GM12878 (cell line): ENCODE data around the gene MCC. TPM values are rescaled to one million over a fixed set of nuclear protein-coding genes. Genes with fewer than 3 reads are reported as not detected.

Experiments
- ATAC-seq: fragments of 200-7000 bp; cut with Tn5 transposase; 3 replicates; pipeline ENCODE4 v1.9.1; 2020; ENCODE audit warnings: mild to moderate bottlenecking, moderate library complexity
- BruUV-seq: library from RNA; stranded (reverse); fragments of 400-500 nt; replicated peaks from 2 replicates; lab custom pipeline; 2021; lab: Mats Ljungman, UMichigan
- CTCF ChIA-PET: fragments of 300-600 bp; sonication (Branson Sonifier 250); formaldehyde crosslinking; extraction: SDS; loops from one replicate; lab custom pipeline; 2021; ENCODE audit warnings: inconsistent platforms; lab: Yijun Ruan, JAX
- POLR2A ChIA-PET: fragments of 350-600 bp; formaldehyde crosslinking; extraction: SDS; loops from one replicate; lab custom pipeline; 2021; ENCODE audit warnings: inconsistent platforms; lab: Charles Lee
- RAD21 ChIA-PET: fragments of 300-600 bp; sonication (Branson Sonifier 250); formaldehyde crosslinking; loops from one replicate; lab custom pipeline; 2023; ENCODE audit warnings: antibody characterized with exemption; ENCODE audit not compliant: unreplicated experiment; lab: Charles Lee
- SMC1A ChIA-PET: fragments of 300-600 bp; sonication (Branson Sonifier 250); formaldehyde crosslinking; loops from one replicate; lab custom pipeline; 2023; ENCODE audit not compliant: unreplicated experiment, uncharacterized antibody; lab: Charles Lee
- DNase-seq: peaks from one replicate; pipeline ENCODE4 v3.0.0-alpha.2; 2011; ENCODE audit warnings: low read depth, low spot score
- FAIRE-seq: peaks from 3 replicates; lab custom pipeline; 2011; peaks lifted over from hg19 to GRCh38; lab: Jason Lieb, UNC
- H2AFZ ChIP-seq: 2 replicates; pipeline ENCODE4 v1.6.0; 2011; ENCODE audit warnings: low read depth, low read length, control low read depth; ENCODE audit not compliant: control insufficient read depth
- H3K27ac ChIP-seq: 2 replicates; pipeline ENCODE4 v1.5.1; 2011; ENCODE audit warnings: control low read depth; ENCODE audit not compliant: control insufficient read depth, insufficient read depth
- H3K27me3 ChIP-seq, 2 experiments: replicated peaks in 1 of 2; 2 replicates each; pipeline versions ENCODE4 v1.6.0 to v1.6.1; 2011; ENCODE audit warnings: low read length in 1 of 2; ENCODE audit not compliant: control insufficient read depth in 2 of 2, insufficient read depth in 2 of 2
- H3K36me3 ChIP-seq, 2 experiments: 2 replicates each; pipeline ENCODE4 v1.5.1; 2011; ENCODE audit warnings: low read length in 1 of 2; ENCODE audit not compliant: control insufficient read depth in 2 of 2, insufficient read depth in 2 of 2
- H3K4me1 ChIP-seq: 2 replicates; pipeline ENCODE4 v1.6.1; 2011; ENCODE audit warnings: mild to moderate bottlenecking, low read length, moderate library complexity, mixed read lengths; ENCODE audit not compliant: control insufficient read depth, insufficient read depth
- H3K4me2 ChIP-seq: 2 replicates; pipeline ENCODE4 v1.6.0; 2011; ENCODE audit warnings: control low read depth; ENCODE audit not compliant: control insufficient read depth, insufficient read depth
- H3K4me3 ChIP-seq: fragments of 200-600 bp; sonication (generic); 2 replicates; pipeline ENCODE4 v1.5.1; 2016
- H3K79me2 ChIP-seq: 2 replicates; pipeline ENCODE4 v1.6.0; 2011; ENCODE audit warnings: low read length; ENCODE audit not compliant: control insufficient read depth, insufficient read depth
- H3K9ac ChIP-seq: 2 replicates; pipeline ENCODE4 v1.8.0; 2011; ENCODE audit warnings: low read length, control low read depth, mixed read lengths; ENCODE audit not compliant: control insufficient read depth, insufficient read depth
- H3K9me3 ChIP-seq: replicated peaks from 3 replicates; pipeline ENCODE4 v1.5.1; 2011; ENCODE audit warnings: mild to moderate bottlenecking, low read length; ENCODE audit not compliant: control insufficient read depth, insufficient read depth
- H4K20me1 ChIP-seq: 2 replicates; pipeline ENCODE4 v1.6.0; 2011; ENCODE audit not compliant: control insufficient read depth, insufficient read depth
- BCL3 ChIP-seq: IDR thresholded peaks from 2 replicates; pipeline ENCODE4 v1.6.1; 2011; ENCODE audit warnings: borderline replicate concordance, low read depth, mild to moderate bottlenecking, moderate library complexity, low read length; ENCODE audit not compliant: insufficient read depth, poor library complexity, severe bottlenecking
- FOXK2 ChIP-seq: fragments of 450-650 bp; IDR thresholded peaks from 2 replicates; pipeline ENCODE4 v1.6.1; 2017; ENCODE audit warnings: mild to moderate bottlenecking, moderate library complexity
- MTA3 ChIP-seq: IDR thresholded peaks from 2 replicates; pipeline ENCODE4 v1.6.1; 2012; ENCODE audit warnings: low read length, inconsistent platforms, borderline replicate concordance
- NR2F1 ChIP-seq: fragments of 450-650 bp; conservative IDR thresholded peaks from 2 replicates; pipeline ENCODE4 v1.6.1; 2017; ENCODE audit warnings: mild to moderate bottlenecking
- NRF1 ChIP-seq: conservative IDR thresholded peaks from 2 replicates; pipeline ENCODE4 v1.6.1; 2011; ENCODE audit warnings: mild to moderate bottlenecking, low read depth, low read length, improper control_type of control experiment
- SMAD1 ChIP-seq: fragments of 450-650 bp; IDR thresholded peaks from 2 replicates; pipeline ENCODE4 v1.6.1; 2018; ENCODE audit warnings: mild to moderate bottlenecking, low read depth; ENCODE audit not compliant: partially characterized antibody
- WGBS: methylation state at CpG from one replicate; pipeline ENCODE4 v1.1.6; 2016; ENCODE audit warnings: low lambda C conversion rate; ENCODE audit not compliant: insufficient replicate concordance, insufficient coverage; ENCODE audit errors: missing lambda C conversion rate; 5-methylcytosine and 5-hydroxymethylcytosine counted together
- in situ Hi-C: fragments of 300-500 bp; cut with MboI; formaldehyde crosslinking; loops from 9 replicates; pipeline ENCODE4 v1.14.3; 2018; ENCODE audit warnings: mixed read lengths
- intact Hi-C: fragments of 100-400 bp; cut with micrococcal nuclease; formaldehyde crosslinking; loops from one replicate; pipeline ENCODE4 v1.14.2; 2022; ENCODE audit not compliant: unreplicated experiment
- polyA plus RNA-seq, 11 experiments: library from polyadenylated mRNA; depleted of rRNA in 4 of 11; unstranded in 6 of 11; stranded (reverse) in 5 of 11; fragments of >200 nt; fragmentation: Nextera tagmentation in 4 of 11; fragmentation: Illumina TruSeq in 1 of 11; extraction: Ambion mirVana in 4 of 11; extraction: Trizol in 1 of 11; gene quantifications; 1 replicate in 1 of 11; 2 replicates in 10 of 11; pipeline versions ENCODE4 v1.2.1 to v1.2.3, GENCODE V29; 2011 to 2016; ENCODE audit warnings: inconsistent platforms in 2 of 11, missing spikeins in 2 of 11, low read depth in 1 of 11
- total RNA-seq, 4 experiments: library from RNA; depleted of rRNA in 3 of 4; stranded (reverse); fragments of >200 nt in 3 of 4; fragmentation: Illumina TruSeq in 1 of 4; extraction: Trizol in 1 of 4; gene quantifications; 2 replicates each; pipeline versions ENCODE4 v1.2.1 to v1.2.3, GENCODE V29; 2013 to 2021

The MCC gene
- total and polyA plus RNA-seq, 10 of the 15 experiments (the other 5 are each of a cell fraction or from before 2014, with no cell fraction given) = 0.03 to 0.86 (median 0.16) TPM

GRCh38 chr5:113081881-113082546 is 406.2 kb downstream of the MCC start:
- in situ Hi-C loops (no loop called here), intact Hi-C loops (no loop called here)
- Histone ChIP-seq H3K4me2 (no peak overlapping the region), H3K36me3 (no peaks in the 10 kb centered on the region), H3K9me3 (no peaks in the 10 kb centered on the region), H3K79me2 (no peaks in the 10 kb centered on the region), H2AFZ (no peak overlapping the region), H3K9ac (no peak overlapping the region), H4K20me1 (no peaks in the 10 kb centered on the region), H3K4me3 (no peak overlapping the region), H3K27ac (no peak overlapping the region), H3K4me1 (no peaks in the 10 kb centered on the region), H3K27me3 (no peaks in the 10 kb centered on the region)
- DNase-seq (no peak), FAIRE-seq (no peak), ATAC-seq (no peak)
- RAD21 ChIA-PET = no interaction called here
- no TSS peak for BruUV-seq
- SMC1A ChIA-PET = no interaction called here
- CTCF ChIA-PET = no interaction called here
- POLR2A ChIA-PET = no interaction called here
- TF ChIP-seq FOXK2 = no peak
- no peak for TF ChIP-seq SMAD1
- no peak for TF ChIP-seq NR2F1
- TF ChIP-seq BCL3 = no peak
- TF ChIP-seq MTA3 = no peak
- no peak for TF ChIP-seq NRF1
- 63% methylated on average over 5 of the region's 5 CpGs for WGBS
